Measurements from ENCODE around the gene PLEKHG7. TPM values are rescaled to one million over a fixed set of nuclear protein-coding genes. Genes with fewer than 3 reads are reported as not detected.

Gene PLEKHG7
- total RNA-seq, 1 donor from 2014 or later = not detected

DNA sequence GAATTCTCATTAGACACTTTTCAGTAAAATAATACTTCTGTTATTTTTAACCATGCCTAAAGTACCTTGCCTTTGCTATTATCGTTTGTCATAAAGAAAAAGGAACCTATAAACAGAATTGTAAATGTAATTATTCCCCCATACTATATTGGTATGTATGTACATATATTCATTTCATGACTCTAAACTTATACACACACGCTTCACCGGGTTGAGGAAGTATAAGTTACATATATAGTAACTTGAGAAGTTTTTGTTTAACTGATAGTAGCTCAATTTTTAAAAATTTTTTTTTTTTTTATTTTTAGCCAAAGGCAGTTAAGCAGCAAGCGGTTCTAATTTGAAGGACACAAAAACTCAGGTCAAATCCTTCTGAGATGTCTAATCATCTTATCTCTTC, 107.6 kb downstream of the PLEKHG7 start:
- no peak for DNase-seq

DNA sequence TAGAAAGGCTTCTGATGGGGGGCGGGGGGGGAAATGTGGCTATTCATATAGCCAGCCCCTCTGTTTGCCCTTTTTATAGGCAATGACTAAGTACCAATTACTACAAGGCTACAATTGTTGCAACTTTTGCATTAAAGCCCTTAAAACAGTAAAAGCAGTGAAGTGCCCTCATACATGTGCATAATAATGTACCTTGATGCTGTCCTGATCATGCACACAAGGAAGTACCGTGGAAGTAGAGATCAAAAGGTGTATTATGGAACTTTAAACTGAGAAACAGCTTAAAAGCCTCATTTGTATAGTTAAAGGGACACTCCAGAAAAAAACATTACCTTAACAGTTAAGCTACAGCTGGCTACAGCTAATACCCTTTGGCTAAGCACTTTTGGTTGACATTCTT, 111.8 kb downstream of the PLEKHG7 start:
- no peak for DNase-seq

DNA sequence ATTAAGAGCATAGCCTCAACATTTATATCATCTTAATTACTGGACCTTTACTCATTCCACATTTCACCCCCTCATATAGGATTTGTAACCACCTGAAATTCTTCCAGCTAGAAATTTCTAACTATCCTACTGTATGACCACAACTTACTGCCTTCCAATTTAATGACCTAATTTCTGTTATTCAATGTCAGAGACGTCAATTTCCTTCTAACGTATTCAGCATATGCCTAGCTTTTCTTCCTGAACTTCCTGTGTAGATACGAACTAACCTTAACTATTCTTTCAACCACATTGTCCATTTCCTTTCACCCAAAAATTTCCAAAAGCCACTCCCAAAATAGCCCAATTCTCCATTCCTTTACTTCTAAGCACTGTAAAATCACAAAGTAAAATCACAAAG, 118.4 kb downstream of the PLEKHG7 start:
- no peak for DNase-seq

Other genes starting within 250 kb of the PLEKHG7 start
- gene EEA1, start 226.3 kb downstream of the PLEKHG7 start, total RNA-seq = 43.8 TPM

Data from tongue (tissue), 2 donors.